ENCODE measurements around the gene SIRT2.

Gene SIRT2

DNA sequence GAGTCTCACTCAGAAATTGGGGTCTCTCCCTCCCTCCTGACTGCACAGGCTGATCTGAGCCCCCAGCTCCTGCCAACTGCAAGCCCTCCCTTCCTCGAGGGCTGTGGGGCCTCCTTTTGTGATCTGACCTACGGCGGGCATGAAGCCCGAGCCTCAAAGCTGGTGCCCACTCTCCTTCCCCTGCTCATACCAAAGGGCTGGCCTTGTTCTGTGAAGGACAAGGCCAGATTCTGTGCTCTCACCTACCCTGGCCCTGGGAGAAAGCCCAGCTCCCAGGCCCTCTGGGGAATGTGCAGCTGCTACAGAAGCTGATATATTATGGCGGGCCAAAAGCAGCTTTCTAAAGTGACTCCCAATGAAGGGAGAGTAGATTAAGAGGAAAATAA is 58.8 kb downstream of the SIRT2 start:
- H3K4me3 ChIP-seq (ENCODE audit: low read depth, low read length) = no peak overlapping the region
- TF ChIP-seq, protein P1, sequence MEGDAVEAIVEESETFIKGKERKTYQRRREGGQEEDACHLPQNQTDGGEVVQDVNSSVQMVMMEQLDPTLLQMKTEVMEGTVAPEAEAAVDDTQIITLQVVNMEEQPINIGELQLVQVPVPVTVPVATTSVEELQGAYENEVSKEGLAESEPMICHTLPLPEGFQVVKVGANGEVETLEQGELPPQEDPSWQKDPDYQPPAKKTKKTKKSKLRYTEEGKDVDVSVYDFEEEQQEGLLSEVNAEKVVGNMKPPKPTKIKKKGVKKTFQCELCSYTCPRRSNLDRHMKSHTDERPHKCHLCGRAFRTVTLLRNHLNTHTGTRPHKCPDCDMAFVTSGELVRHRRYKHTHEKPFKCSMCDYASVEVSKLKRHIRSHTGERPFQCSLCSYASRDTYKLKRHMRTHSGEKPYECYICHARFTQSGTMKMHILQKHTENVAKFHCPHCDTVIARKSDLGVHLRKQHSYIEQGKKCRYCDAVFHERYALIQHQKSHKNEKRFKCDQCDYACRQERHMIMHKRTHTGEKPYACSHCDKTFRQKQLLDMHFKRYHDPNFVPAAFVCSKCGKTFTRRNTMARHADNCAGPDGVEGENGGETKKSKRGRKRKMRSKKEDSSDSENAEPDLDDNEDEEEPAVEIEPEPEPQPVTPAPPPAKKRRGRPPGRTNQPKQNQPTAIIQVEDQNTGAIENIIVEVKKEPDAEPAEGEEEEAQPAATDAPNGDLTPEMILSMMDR (IDR thresholded peaks at IDR 0.05; ENCODE audit: borderline replicate concordance, insufficient read depth, low read depth, low read length) = no peak

DNA sequence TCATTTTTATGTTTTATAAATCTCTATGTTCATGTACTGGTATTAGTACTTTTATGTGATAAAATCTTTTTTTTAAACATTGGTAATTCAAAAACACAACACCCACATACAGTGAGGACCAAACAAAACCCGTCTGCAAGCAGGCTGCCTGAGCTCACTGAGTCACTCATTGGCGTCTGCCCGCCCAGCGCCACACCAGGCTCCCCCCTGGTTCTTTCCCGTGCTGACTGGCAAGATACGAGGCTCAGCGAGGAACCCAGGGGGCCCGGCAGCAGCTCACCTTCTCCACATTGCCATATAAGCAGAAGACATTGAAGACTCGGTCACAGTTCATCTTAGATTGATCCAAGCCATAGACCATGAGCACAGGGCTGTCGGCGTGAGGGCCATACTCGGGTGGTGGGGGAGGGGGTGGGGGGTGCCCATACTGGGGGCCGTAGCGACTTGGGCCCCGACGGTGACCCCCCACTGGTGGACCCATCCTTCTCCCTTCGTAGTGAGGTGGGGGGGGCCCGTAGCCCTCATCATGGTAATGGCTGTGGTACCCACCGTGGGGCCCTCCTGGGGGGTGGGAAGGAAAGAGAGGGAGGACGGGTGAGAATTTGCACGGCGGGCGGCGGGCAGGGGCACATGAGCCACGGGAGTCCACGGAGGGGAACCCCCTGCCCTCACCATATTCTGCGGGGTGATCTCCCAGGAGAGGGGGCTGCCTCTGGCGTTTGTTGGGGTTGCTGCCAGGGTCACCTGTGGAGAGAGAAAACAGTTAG is 59.4 kb downstream of the SIRT2 start:
- TF ChIP-seq, protein P1 (IDR thresholded peaks at IDR 0.05; ENCODE audit: borderline replicate concordance, insufficient read depth, low read depth, low read length) = no peak

DNA sequence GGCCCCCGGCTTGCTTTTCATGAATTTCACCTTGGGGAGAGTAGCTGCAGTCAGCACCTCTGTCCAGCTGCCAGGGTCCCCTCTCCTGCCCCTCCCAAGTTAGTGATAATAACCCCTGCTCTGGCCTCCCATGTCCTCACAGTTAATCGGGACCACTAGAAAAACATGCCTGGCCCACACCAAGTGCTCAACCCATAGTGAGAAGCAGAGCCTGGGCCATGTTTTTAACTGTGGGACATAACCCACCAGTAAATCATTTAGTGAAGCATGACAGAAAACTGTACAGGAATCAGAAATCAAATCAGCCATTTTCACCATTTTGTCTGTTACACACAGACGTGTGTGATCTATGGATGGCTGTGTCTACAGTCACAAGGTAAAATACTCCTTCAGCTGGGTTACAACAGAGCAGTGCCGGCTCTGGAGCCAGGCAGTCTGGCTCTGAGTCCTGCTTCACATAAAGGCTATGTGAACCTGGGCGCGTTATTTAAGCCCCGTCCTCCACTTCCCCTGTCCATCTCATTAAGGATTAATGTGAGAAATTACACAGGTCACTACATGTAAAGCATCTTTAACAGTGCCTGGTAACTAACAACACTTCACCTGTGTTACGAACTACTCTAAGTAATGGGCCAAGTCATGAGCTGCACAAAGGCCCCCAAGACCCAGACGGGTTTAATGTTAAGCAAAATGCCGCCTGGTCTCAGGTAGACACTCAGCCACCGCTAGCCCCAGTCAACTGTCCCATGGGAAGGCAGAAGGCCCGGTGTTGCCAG is 60.2 kb downstream of the SIRT2 start:
- TF ChIP-seq, protein P1 (IDR thresholded peaks at IDR 0.05; ENCODE audit: borderline replicate concordance, insufficient read depth, low read depth, low read length) = no peak
- H3K4me3 ChIP-seq (ENCODE audit: low read depth, low read length) = no peak overlapping the region

More for the DNA sequence above, 59.4 kb downstream of the SIRT2 start:
- no peak overlapping the region for H3K4me3 ChIP-seq (ENCODE audit: low read depth, low read length)

DNA sequence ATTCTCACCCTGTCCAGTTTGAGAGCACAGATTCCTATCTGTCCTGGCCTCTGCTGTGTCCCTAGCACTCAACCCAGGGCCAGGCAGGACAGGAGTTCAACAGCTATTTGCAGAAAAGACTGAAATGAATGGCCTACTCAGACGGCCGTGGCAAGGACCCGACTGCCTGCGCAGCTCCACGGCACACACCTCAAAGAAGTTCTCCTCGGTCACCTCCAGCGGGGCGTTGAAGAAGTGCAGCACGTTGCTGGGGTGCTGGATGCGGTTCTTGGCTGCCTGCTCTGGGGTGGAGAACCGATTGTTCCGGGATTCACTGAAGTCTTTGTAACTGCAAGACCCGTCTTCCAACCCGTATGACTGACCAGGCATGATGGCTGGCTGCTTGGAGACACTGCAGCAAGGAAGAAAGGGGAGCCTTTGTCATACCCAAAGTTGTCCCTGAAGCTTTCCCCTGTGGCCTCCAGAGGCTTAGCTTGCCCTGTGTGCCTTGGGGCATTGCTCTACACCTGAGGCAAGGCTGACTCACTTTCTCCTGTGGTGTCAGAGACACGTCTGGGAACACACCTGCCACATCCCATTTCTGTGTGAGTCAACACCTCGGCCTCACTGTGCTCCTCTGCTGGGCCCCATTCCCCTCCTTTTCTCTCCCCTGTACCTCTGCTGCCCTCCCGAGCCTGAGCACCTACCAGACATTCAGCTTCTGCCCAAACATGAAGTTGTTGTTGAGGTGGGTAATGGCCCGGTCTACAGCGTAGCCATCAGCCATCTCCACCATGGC is 61.0 kb downstream of the SIRT2 start:
- TF ChIP-seq, protein P1 (IDR thresholded peaks at IDR 0.05; ENCODE audit: borderline replicate concordance, insufficient read depth, low read depth, low read length) = no peak
- H3K4me3 ChIP-seq (ENCODE audit: low read depth, low read length) = no peak overlapping the region

DNA sequence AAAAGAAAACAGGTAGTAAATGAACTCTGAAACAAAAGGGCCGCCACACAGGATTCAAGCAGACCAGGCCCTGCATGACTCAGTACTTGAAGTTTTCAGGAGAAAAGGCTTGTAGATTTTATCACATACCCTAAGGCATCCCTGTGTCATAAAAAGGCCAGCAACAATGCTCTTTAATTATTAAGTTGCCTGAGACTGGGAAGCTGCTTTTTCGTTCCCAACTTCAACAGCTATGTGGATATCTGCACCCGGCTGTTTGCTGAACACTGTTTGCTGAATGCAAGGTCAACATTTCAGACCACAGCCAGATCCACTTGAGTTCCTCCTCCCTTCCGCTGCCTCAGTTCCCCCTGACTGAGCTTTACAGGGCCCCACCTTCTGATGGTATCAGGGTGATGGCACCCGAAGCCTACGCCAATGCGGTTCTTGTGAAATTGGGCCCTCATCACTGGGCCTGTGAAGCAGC is 61.7 kb downstream of the SIRT2 start:
- H3K4me3 ChIP-seq (ENCODE audit: low read depth, low read length) = no peak overlapping the region
- TF ChIP-seq, protein P1 (IDR thresholded peaks at IDR 0.05; ENCODE audit: borderline replicate concordance, insufficient read depth, low read depth, low read length) = no peak

DNA sequence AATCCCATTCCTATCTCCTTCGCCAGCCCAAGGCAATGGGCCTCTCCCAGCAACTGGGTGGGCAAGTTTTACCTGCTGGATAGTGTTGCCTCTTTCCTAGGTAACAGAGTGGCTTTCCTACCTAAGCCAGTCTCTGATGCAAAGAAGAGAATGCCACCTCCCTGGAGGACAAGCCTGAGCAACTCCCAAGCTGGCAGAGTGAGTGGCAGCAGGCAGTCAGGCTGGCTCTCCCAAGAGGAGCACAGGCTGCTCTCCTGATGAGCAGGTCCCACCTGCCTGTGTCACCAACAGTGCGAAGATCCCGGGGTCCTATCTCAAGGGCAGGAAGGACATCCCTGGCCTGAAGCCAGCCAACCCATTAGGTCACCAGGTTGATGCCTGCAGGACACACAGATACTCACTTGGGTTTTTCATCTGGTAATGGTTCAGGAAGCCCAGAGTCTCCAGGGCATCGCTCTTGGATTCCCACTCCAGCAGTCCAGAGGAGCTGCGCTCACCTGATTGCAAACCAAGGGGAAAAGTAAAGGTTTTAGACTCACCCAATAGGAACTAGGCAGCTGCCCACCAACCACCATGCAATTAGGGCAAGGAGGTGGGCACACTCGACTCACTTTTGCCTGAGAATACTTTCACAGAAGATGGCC is 62.3 kb downstream of the SIRT2 start:
- TF ChIP-seq, protein P1 (IDR thresholded peaks at IDR 0.05; ENCODE audit: borderline replicate concordance, insufficient read depth, low read depth, low read length) = no peak
- no peak overlapping the region for H3K4me3 ChIP-seq (ENCODE audit: low read depth, low read length)

All from GM12875 (cell line).